ENCODE measurements around the gene FKBP5. TPM values are rescaled to one million over a fixed set of nuclear protein-coding genes. Genes with fewer than 3 reads are reported as not detected.
"Not testable (repeated sequence)": the region's sequence is repeated elsewhere in the genome, so short reads cannot be mapped to it uniquely, and the experiment has no call there.

Gene FKBP5
- total and polyA plus RNA-seq, 9 of the 15 experiments (the other 6 are each of a cell fraction or from before 2014, with no cell fraction given): 32.7 to 151 (median 75.0) TPM

DNA sequence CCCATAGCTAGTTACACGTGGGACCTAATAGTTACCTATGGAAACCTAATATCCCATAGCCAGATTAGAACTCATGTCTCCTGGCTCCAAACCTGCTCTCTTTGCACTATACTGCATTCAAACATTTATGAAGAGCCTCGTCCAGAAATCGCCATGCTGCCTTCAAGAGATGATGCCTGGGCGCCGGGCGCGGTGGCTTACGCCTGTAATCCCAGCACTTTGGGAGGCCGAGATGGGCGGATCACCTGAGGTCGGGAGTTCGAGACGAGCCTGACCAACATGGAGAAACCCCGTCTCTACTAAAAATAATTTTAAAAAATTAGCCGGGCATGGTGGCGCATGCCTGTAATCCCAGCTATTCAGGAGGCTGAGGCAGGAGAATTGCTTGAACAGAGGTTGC lies 1.3 kb upstream of the FKBP5 start:
- H3K36me3 ChIP-seq (ENCODE audit: control insufficient read depth, insufficient read depth, low read length); H3K4me3 ChIP-seq; H3K9ac ChIP-seq (ENCODE audit: insufficient read depth in 1 of 2, low read depth in 2 of 2, low read length in 2 of 2); H3K27ac ChIP-seq (ENCODE audit: extremely low read depth, low read depth, low read length); intact Hi-C loops (cut with micrococcal nuclease); H3K9me3 ChIP-seq (replicated peaks; ENCODE audit: control insufficient read depth, insufficient read depth, low read depth, low read length); in situ Hi-C loops (cut with MboI); FAIRE-seq; H3K27me3 ChIP-seq (ENCODE audit: control insufficient read depth in 2 of 2, insufficient read depth in 2 of 2, low read length in 2 of 2); H3K4me2 ChIP-seq (ENCODE audit: insufficient read depth, low read length); DNase-seq (ENCODE audit: extremely low read depth in 1 of 4, low spot score in 3 of 4); BruUV-seq (replicated peaks); H4K20me1 ChIP-seq (replicated peaks; ENCODE audit: control insufficient read depth, insufficient read depth, low read length); H3K9me1 ChIP-seq (ENCODE audit: control insufficient read depth, insufficient read depth, low read length); CTCF ChIA-PET (ENCODE audit: low intra/inter-chr PET ratio); ATAC-seq: not testable (repeated sequence)
- peaks cover 37% of the 10 kb centered on the region for H3K79me2 ChIP-seq (ENCODE audit: control insufficient read depth, insufficient read depth, low read length)
- H3K4me1 ChIP-seq (replicated peaks in 1 of 2; ENCODE audit: control insufficient read depth in 2 of 2, insufficient read depth in 2 of 2, low read length in 2 of 2): peaks cover 5 to 24% of the 10 kb centered on the region in 2 experiments; a peak in 4 of 5 replicates
- POLR2A ChIA-PET: interaction anchor here (0.6 kb wide), 1 partner anchor 56 kb away, joined by 8 read pairs; no protein-coding TSS in a partner anchor
- peak overlapping the region; percentile 93 for H2AFZ ChIP-seq (ENCODE audit: low read depth, low read length)
- WGBS (ENCODE audit: insufficient coverage, low coverage, missing lambda C conversion rate): 96% methylated on average over 16 of the region's 16 CpGs

DNA sequence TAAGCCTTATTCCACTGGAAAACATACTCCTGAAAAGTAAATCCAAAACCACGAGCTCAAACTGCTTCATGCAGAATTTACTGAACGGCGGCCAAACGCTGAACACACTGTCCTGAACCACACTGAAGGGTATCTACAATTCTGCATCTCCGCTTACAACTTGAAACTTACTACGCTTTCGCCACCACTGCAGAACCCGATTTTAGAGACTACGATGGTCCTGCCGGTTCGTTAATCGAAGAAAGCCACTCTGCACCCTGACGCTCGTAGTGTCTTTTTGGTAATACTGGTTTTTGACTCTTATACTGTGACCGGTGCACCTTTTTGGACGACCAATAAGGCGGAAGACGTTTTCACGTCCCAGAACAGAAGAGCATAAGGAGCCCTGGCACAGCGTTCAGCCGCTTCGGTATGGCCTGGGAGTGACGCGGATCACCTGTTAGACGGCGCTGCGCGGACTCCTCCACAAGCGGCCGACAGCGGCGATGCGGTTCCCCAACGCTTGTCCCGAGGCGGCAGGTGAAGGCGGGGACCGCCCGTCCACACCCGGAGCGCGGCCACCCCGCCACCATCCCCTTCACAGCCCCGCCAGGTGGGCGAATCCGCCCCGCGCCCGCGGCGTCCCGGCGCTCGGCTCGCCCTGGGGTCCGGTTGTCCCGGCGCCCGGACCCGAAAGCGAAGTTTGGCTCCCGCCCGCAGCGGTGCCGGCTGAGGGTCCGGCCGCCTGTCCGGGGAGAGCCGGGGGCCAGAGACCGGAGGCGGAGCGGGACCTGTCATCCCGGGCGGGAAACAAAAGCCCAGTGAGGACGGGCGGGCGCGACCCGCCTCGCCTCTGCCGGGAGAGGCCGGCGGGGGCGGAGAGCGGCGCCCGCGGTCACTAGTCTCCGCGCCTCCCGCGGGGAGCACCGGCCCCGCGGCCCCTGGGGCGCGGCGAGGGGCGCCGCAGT lies 784 bp downstream of the FKBP5 start:
- Histone ChIP-seq H3K36me3 (ENCODE audit: control insufficient read depth, insufficient read depth, low read length) (peaks cover 12% of the 10 kb centered on the region; the same call in 1 of the 3 replicates), H3K79me2 (ENCODE audit: control insufficient read depth, insufficient read depth, low read length) (peaks cover 58% of the 10 kb centered on the region), H4K20me1 (replicated peaks; ENCODE audit: control insufficient read depth, insufficient read depth, low read length) (peaks cover 7% of the 10 kb centered on the region), H3K27ac (ENCODE audit: extremely low read depth, low read depth, low read length) (peak overlapping the region; percentile 86), H3K4me1 (replicated peaks in 1 of 2; ENCODE audit: control insufficient read depth in 2 of 2, insufficient read depth in 2 of 2, low read length in 2 of 2) (peaks cover 5 to 24% of the 10 kb centered on the region in 2 experiments; a peak in 4 of 5 replicates), H3K4me3 (peak overlapping the region; percentile 96), H3K9me1 (ENCODE audit: control insufficient read depth, insufficient read depth, low read length) (no peaks in the 10 kb centered on the region), H3K27me3 (ENCODE audit: control insufficient read depth in 2 of 2, insufficient read depth in 2 of 2, low read length in 2 of 2) (no peaks in the 10 kb centered on the region), H3K9me3 (replicated peaks; ENCODE audit: control insufficient read depth, insufficient read depth, low read depth, low read length) (no peaks in the 10 kb centered on the region), H2AFZ (ENCODE audit: low read depth, low read length) (peak overlapping the region; percentile 83), H3K9ac (ENCODE audit: insufficient read depth in 1 of 2, low read depth in 2 of 2, low read length in 2 of 2) (peak overlapping the region; percentile 84 to 97), H3K4me2 (ENCODE audit: insufficient read depth, low read length) (peak overlapping the region; percentile 100)
- DNase-seq (ENCODE audit: extremely low read depth in 1 of 4, low spot score in 3 of 4): peak; percentile 58 to 88 (median 86)
- intact Hi-C loops (cut with micrococcal nuclease): loop anchor here (1.0 to 5.0 kb wide), 3 partner anchors 40 to 106 kb away; no protein-coding TSS in a partner anchor
- peak; percentile 86 for FAIRE-seq
- WGBS (ENCODE audit: insufficient coverage, low coverage, missing lambda C conversion rate): under 1% methylated on average over 70 of the region's 100 CpGs
- ATAC-seq: peak; percentile 81
- POLR2A ChIA-PET: interaction anchor here (0.7 to 2.1 kb wide), 6 partner anchors 11 to 411 kb away, joined by 3 to 19 read pairs (median 3); no protein-coding TSS in a partner anchor
- in situ Hi-C loops (cut with MboI): no loop called here
- CTCF ChIA-PET (ENCODE audit: low intra/inter-chr PET ratio): no interaction called here
- BruUV-seq (replicated peaks): no TSS peak
- no peak for TF ChIP-seq ZNF197 (CRISPR knock-in tag; IDR thresholded peaks at IDR 0.05; ENCODE audit: low read depth)
- TF ChIP-seq CHD2 (IDR thresholded peaks at IDR 0.05; ENCODE audit: low read depth, low read length): no peak
- TF ChIP-seq, protein P1, sequence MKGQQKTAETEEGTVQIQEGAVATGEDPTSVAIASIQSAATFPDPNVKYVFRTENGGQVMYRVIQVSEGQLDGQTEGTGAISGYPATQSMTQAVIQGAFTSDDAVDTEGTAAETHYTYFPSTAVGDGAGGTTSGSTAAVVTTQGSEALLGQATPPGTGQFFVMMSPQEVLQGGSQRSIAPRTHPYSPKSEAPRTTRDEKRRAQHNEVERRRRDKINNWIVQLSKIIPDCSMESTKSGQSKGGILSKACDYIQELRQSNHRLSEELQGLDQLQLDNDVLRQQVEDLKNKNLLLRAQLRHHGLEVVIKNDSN (CRISPR knock-in tag; IDR thresholded peaks at IDR 0.05): no peak
- TF ChIP-seq SIX5 (IDR thresholded peaks at IDR 0.05; ENCODE audit: borderline replicate concordance in 1 of 2, insufficient read depth in 1 of 2, low read depth in 1 of 2, low read length in 2 of 2): no peak
- TF ChIP-seq, protein P2, sequence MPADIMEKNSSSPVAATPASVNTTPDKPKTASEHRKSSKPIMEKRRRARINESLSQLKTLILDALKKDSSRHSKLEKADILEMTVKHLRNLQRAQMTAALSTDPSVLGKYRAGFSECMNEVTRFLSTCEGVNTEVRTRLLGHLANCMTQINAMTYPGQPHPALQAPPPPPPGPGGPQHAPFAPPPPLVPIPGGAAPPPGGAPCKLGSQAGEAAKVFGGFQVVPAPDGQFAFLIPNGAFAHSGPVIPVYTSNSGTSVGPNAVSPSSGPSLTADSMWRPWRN (IDR thresholded peaks at IDR 0.05; ENCODE audit: low read depth): peak; percentile 11; the same call in 1 of the 2 replicates
- no peak for TF ChIP-seq ZNF121 (CRISPR knock-in tag; conservative IDR thresholded peaks at IDR 0.05)
- TF ChIP-seq, protein P3, sequence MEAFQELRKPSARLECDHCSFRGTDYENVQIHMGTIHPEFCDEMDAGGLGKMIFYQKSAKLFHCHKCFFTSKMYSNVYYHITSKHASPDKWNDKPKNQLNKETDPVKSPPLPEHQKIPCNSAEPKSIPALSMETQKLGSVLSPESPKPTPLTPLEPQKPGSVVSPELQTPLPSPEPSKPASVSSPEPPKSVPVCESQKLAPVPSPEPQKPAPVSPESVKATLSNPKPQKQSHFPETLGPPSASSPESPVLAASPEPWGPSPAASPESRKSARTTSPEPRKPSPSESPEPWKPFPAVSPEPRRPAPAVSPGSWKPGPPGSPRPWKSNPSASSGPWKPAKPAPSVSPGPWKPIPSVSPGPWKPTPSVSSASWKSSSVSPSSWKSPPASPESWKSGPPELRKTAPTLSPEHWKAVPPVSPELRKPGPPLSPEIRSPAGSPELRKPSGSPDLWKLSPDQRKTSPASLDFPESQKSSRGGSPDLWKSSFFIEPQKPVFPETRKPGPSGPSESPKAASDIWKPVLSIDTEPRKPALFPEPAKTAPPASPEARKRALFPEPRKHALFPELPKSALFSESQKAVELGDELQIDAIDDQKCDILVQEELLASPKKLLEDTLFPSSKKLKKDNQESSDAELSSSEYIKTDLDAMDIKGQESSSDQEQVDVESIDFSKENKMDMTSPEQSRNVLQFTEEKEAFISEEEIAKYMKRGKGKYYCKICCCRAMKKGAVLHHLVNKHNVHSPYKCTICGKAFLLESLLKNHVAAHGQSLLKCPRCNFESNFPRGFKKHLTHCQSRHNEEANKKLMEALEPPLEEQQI (IDR thresholded peaks at IDR 0.05): no peak
- TF ChIP-seq MTF1 (CRISPR knock-in tag; IDR thresholded peaks at IDR 0.05; ENCODE audit: borderline replicate concordance): no peak
- no peak for TF ChIP-seq NFIX (CRISPR knock-in tag; IDR thresholded peaks at IDR 0.05; ENCODE audit: low read depth)
